Measurements from ENCODE around the gene IGF2R. TPM values are rescaled to one million over a fixed set of nuclear protein-coding genes. Genes with fewer than 3 reads are reported as not detected.

The IGF2R gene
- total and polyA plus RNA-seq, 2 donors (not counting 1 experiment from before 2014, with no cell fraction given) = 9.5 to 53.3 TPM

DNA sequence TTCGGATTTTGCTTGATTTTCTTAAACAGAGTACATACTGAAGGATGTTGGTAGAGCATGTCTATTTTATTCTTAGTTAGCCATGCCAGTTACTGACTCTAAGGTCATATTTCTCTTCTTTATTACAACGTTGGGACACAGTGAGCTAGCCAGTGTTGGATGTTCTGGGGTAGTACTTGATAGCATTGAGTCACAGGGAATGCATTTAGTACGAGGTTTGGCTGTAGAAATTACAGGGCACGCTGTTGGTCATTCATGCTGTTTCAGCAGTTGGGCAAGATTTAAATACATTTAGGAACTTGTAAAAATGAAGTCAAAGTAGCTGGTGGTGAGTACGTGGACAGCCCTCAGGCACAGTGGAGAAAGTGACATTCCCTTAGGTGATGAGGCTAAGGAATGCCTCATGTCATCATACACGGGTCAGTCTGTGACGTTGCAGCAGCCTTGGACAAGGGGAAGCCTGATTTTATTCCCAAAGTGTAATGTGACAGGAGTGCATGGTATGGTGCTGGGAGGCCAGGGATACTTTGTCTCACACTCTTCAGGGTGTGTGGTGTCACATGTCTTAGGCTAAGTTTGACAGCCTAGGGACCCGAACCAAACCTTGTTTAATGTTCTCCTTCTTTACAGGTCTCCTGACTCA, 95.0 kb downstream of the IGF2R start:
- peaks cover 8 to 13% of the 10 kb centered on the region in 2 donors for H3K4me1 ChIP-seq (ENCODE audit: control insufficient read depth in 2 of 2, insufficient read depth in 2 of 2, low read length in 2 of 2)
- POLR2A ChIA-PET = no interaction called here
- 100% methylated on average over 6 of the region's 8 CpGs for WGBS (ENCODE audit: insufficient coverage)
- CTCF ChIA-PET = no interaction called here
- no peak overlapping the region for H3K9ac ChIP-seq (ENCODE audit: low read length)
- no peaks in the 10 kb centered on the region for H3K27me3 ChIP-seq (replicated peaks in 1 of 4; ENCODE audit: control extremely low read depth in 1 of 4, control insufficient read depth in 3 of 4, insufficient read depth in 4 of 4, low read length in 3 of 4)
- no peak overlapping the region for H3K4me3 Mint-ChIP-seq
- DNase-seq (no peak), ATAC-seq (ENCODE audit: low read depth) (no peak)
- H3K9me3 ChIP-seq (ENCODE audit: control extremely low read depth in 1 of 3, control insufficient read depth in 2 of 3, insufficient read depth in 1 of 3, low read length in 2 of 3) = no peaks in the 10 kb centered on the region
- H3K27ac Mint-ChIP-seq = no peak overlapping the region
- no peaks in the 10 kb centered on the region for H3K79me2 ChIP-seq (ENCODE audit: control insufficient read depth, insufficient read depth, low read length)
- H2AFZ ChIP-seq (ENCODE audit: insufficient read depth, low read depth, low read length, poor library complexity, severe bottlenecking) = no peak overlapping the region
- H3K36me3 ChIP-seq (replicated peaks in 1 of 2; ENCODE audit: control extremely low read depth in 1 of 2, control insufficient read depth in 1 of 2, extremely low read depth in 1 of 2, insufficient read depth in 2 of 2, low read length in 1 of 2) = peaks cover 5 to 65% of the 10 kb centered on the region in 2 experiments
- no peak overlapping the region for H3K4me2 ChIP-seq (replicated peaks; ENCODE audit: low read depth, low read length, poor library complexity, severe bottlenecking)
- intact Hi-C loops (cut with micrococcal nuclease) = no loop called here
- no peak for TF ChIP-seq EZH2 (IDR thresholded peaks at IDR 0.05; ENCODE audit: borderline replicate concordance, insufficient read depth, low read depth, low read length, poor library complexity, severe bottlenecking)
- no peaks in the 10 kb centered on the region for H3K9me3 Mint-ChIP-seq (ENCODE audit: insufficient read depth)
- no peaks in the 10 kb centered on the region for H4K20me1 ChIP-seq (ENCODE audit: control insufficient read depth, insufficient read depth, low read length, poor library complexity, severe bottlenecking)
- no peak overlapping the region for H3K27ac ChIP-seq (ENCODE audit: low read length in 2 of 2)
- H3K4me1 Mint-ChIP-seq = peaks cover 11% of the 10 kb centered on the region
- no peak overlapping the region for H3K4me3 ChIP-seq (ENCODE audit: control extremely low read depth in 1 of 5, extremely low read depth in 1 of 5, insufficient read depth in 1 of 5, low read depth in 2 of 5, low read length in 4 of 5)
- H3K27me3 Mint-ChIP-seq = no peaks in the 10 kb centered on the region

DNA sequence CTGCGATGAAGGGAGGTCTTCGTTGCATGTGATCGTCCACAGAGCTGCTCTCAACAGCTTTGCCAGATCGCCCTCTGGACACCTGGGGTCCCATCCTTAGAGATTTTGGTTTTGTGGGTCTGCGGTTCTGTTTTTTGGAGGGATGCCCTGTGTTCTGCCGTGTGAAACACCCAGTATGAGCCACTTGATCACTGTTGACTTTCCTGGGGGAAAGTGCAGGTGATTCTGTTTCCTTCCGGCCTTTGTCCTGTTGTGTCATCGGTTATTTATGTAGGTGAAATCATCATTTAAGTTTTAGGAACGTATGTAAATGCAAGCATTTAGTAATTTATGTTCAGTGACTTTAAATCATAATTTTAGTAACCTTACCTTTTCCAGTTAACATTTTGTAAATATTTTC, 96.3 kb downstream of the IGF2R start:
- peaks cover 0 to 6% (median 0%) of the 10 kb centered on the region in 3 donors for H3K9me3 ChIP-seq (ENCODE audit: control extremely low read depth in 1 of 3, control insufficient read depth in 2 of 3, insufficient read depth in 1 of 3, low read length in 2 of 3)
- H3K4me3 Mint-ChIP-seq = no peak overlapping the region
- ChIA-PET CTCF (no interaction called here), POLR2A (no interaction called here)
- no peak for ATAC-seq (ENCODE audit: low read depth)
- no peak overlapping the region for H2AFZ ChIP-seq (ENCODE audit: insufficient read depth, low read depth, low read length, poor library complexity, severe bottlenecking)
- H3K4me1 ChIP-seq (ENCODE audit: control insufficient read depth in 2 of 2, insufficient read depth in 2 of 2, low read length in 2 of 2) = peaks cover 21 to 27% of the 10 kb centered on the region in 2 donors
- H3K4me2 ChIP-seq (replicated peaks; ENCODE audit: low read depth, low read length, poor library complexity, severe bottlenecking) = no peak overlapping the region
- no peaks in the 10 kb centered on the region for H3K27me3 ChIP-seq (replicated peaks in 1 of 4; ENCODE audit: control extremely low read depth in 1 of 4, control insufficient read depth in 3 of 4, insufficient read depth in 4 of 4, low read length in 3 of 4)
- peaks cover 24% of the 10 kb centered on the region for H3K4me1 Mint-ChIP-seq
- H3K9me3 Mint-ChIP-seq (ENCODE audit: insufficient read depth) = no peaks in the 10 kb centered on the region
- H3K27ac Mint-ChIP-seq = no peak overlapping the region
- no peak overlapping the region for H3K9ac ChIP-seq (ENCODE audit: low read length)
- intact Hi-C loops (cut with micrococcal nuclease) = loop anchor here (5.0 kb wide), 1 partner anchor 83 kb away; no protein-coding TSS in a partner anchor
- no peaks in the 10 kb centered on the region for H3K79me2 ChIP-seq (ENCODE audit: control insufficient read depth, insufficient read depth, low read length)
- H3K27ac ChIP-seq (ENCODE audit: low read length in 2 of 2) = no peak overlapping the region
- H4K20me1 ChIP-seq (ENCODE audit: control insufficient read depth, insufficient read depth, low read length, poor library complexity, severe bottlenecking) = no peaks in the 10 kb centered on the region
- peaks cover 4 to 58% of the 10 kb centered on the region in 2 experiments for H3K36me3 ChIP-seq (replicated peaks in 1 of 2; ENCODE audit: control extremely low read depth in 1 of 2, control insufficient read depth in 1 of 2, extremely low read depth in 1 of 2, insufficient read depth in 2 of 2, low read length in 1 of 2)
- no peak for TF ChIP-seq EZH2 (IDR thresholded peaks at IDR 0.05; ENCODE audit: borderline replicate concordance, insufficient read depth, low read depth, low read length, poor library complexity, severe bottlenecking)
- TF ChIP-seq, protein P1, sequence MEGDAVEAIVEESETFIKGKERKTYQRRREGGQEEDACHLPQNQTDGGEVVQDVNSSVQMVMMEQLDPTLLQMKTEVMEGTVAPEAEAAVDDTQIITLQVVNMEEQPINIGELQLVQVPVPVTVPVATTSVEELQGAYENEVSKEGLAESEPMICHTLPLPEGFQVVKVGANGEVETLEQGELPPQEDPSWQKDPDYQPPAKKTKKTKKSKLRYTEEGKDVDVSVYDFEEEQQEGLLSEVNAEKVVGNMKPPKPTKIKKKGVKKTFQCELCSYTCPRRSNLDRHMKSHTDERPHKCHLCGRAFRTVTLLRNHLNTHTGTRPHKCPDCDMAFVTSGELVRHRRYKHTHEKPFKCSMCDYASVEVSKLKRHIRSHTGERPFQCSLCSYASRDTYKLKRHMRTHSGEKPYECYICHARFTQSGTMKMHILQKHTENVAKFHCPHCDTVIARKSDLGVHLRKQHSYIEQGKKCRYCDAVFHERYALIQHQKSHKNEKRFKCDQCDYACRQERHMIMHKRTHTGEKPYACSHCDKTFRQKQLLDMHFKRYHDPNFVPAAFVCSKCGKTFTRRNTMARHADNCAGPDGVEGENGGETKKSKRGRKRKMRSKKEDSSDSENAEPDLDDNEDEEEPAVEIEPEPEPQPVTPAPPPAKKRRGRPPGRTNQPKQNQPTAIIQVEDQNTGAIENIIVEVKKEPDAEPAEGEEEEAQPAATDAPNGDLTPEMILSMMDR (IDR thresholded peaks at IDR 0.05) = no peak
- WGBS (ENCODE audit: insufficient coverage) = 93% methylated on average over 7 of the region's 9 CpGs
- no peaks in the 10 kb centered on the region for H3K27me3 Mint-ChIP-seq
- no peak overlapping the region for H3K4me3 ChIP-seq (ENCODE audit: control extremely low read depth in 1 of 5, extremely low read depth in 1 of 5, insufficient read depth in 1 of 5, low read depth in 2 of 5, low read length in 4 of 5)
- DNase-seq = no peak
